Measurements from ENCODE around the gene GLI1.
A peak's percentile ranks its signal among the peaks of the same experiment; 100 is the strongest.
"Not testable (repeated sequence)": the region's sequence is repeated elsewhere in the genome, so short reads cannot be mapped to it uniquely, and the experiment has no call there.

The GLI1 gene

DNA sequence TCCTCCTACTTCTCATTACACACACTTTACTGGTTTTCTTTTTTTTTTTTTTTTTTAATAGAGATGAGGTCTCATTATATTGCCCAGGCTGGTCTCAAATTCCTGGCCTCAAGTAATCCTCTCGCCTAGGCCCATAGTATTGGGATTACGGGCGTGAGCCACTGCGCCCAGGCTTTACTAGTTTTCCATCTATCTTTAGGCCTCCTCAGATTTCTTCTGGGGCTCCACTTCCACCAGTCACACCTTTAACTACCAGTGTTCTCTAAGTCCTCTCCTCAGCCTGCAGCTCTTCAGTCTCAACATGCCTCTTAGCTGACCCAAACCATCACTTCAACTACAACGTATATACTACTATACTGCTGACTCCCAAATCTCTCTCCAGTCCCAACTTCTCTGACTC lies 39.1 kb upstream of the GLI1 start:
- TF ChIP-seq GABPA (IDR thresholded peaks at IDR 0.05; ENCODE audit: low read depth) (no peak), SPI1 (IDR thresholded peaks at IDR 0.05; ENCODE audit: borderline replicate concordance, low read depth) (no peak), CTCF (IDR thresholded peaks at IDR 0.05; ENCODE audit: insufficient read depth, low read length) (no peak), REST (IDR thresholded peaks at IDR 0.05; ENCODE audit: insufficient replicate concordance, low read depth) (no peak), POLR2AphosphoS5 (IDR thresholded peaks at IDR 0.05; ENCODE audit: low read depth) (no peak)
- Histone ChIP-seq H3K4me3 (replicated peaks; ENCODE audit: insufficient read depth, low read length) (no peak overlapping the region), H3K27me3 (ENCODE audit: insufficient read depth, poor library complexity, severe bottlenecking) (no peaks in the 10 kb centered on the region), H3K27ac (replicated peaks) (no peak overlapping the region)
- no peak for DNase-seq (ENCODE audit: low read depth in 1 of 2, low spot score in 1 of 2)

- DNase-seq (ENCODE audit: low read depth in 1 of 2, low spot score in 1 of 2); H3K27ac ChIP-seq (replicated peaks): not testable (repeated sequence)
These were observed 32.6 kb upstream of the GLI1 start for GRCh38 chr12:57426948-57427347.

DNA sequence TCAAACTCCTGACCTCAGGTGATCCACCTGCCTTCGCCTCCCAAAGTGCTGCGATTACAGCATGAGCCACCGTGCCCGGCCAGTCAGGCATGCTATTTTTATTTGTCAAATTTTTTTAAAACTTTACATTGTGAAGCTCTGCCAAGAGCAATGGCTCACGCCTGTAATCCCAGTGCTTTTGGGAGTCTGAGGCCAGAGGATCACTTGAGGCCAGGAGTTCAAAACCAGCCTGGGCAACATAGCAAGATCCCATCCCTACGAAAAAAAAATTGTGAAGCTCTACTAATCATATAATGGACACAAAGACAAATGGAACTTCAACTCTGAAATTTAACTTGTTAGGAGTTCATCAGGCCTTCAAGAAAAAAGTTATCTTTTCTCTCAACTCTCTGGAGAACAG lies 30.6 kb upstream of the GLI1 start:
- no peak for TF ChIP-seq GABPA (IDR thresholded peaks at IDR 0.05; ENCODE audit: low read depth)
- no peak for TF ChIP-seq CTCF (IDR thresholded peaks at IDR 0.05; ENCODE audit: insufficient read depth, low read length)
- TF ChIP-seq POLR2AphosphoS5 (IDR thresholded peaks at IDR 0.05; ENCODE audit: low read depth), result no peak
- no peak for TF ChIP-seq SPI1 (IDR thresholded peaks at IDR 0.05; ENCODE audit: borderline replicate concordance, low read depth)
- TF ChIP-seq REST (IDR thresholded peaks at IDR 0.05; ENCODE audit: insufficient replicate concordance, low read depth), result no peak
- Histone ChIP-seq H3K4me3 (replicated peaks; ENCODE audit: insufficient read depth, low read length) (no peak overlapping the region), H3K27ac (replicated peaks) (peak overlapping the region; percentile 89), H3K27me3 (ENCODE audit: insufficient read depth, poor library complexity, severe bottlenecking) (no peaks in the 10 kb centered on the region)
- DNase-seq (ENCODE audit: low read depth in 1 of 2, low spot score in 1 of 2), result no peak

More at GRCh38 chr12:57426948-57427347, 32.6 kb upstream of the GLI1 start:
- not testable (repeated sequence) for H3K4me3 ChIP-seq (replicated peaks; ENCODE audit: insufficient read depth, low read length); H3K27me3 ChIP-seq (ENCODE audit: insufficient read depth, poor library complexity, severe bottlenecking)

DNA sequence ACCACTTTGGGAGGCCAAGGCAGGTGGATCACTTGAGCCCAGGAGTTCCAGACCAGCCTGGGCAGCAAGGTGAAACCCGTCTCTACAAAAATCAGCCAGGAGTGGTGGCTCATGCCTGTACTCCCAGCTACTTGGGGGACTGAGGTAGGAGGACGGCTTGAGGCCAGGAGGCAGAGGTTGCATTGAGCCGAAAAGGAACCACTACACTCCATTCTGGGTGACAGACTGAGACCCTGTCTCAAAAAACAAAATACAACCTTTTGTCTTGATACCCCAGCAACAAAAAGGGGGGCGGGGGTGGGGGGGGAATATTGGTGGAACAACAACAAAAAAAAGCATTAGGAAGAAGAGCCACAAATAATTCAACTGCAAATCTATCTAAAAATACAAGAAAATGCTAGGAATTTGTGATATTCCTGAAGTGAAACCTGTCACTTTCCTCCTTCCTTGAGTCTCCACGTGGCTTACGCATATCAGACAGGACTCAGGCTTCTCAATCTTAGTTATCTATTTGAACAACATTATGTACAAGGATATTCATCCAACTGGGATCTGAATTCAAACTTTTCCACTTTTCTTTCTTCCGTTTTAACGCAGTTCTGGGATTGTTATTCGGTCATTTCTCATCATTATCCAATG lies 30.0 kb upstream of the GLI1 start:
- no peaks in the 10 kb centered on the region for H3K27me3 ChIP-seq (ENCODE audit: insufficient read depth, poor library complexity, severe bottlenecking)
- H3K27ac ChIP-seq (replicated peaks), result peak overlapping the region; percentile 89
- TF ChIP-seq POLR2AphosphoS5 (IDR thresholded peaks at IDR 0.05; ENCODE audit: low read depth) (no peak), CTCF (IDR thresholded peaks at IDR 0.05; ENCODE audit: insufficient read depth, low read length) (no peak), REST (IDR thresholded peaks at IDR 0.05; ENCODE audit: insufficient replicate concordance, low read depth) (no peak), SPI1 (IDR thresholded peaks at IDR 0.05; ENCODE audit: borderline replicate concordance, low read depth) (no peak), GABPA (IDR thresholded peaks at IDR 0.05; ENCODE audit: low read depth) (no peak)
- no peak for DNase-seq (ENCODE audit: low read depth in 1 of 2, low spot score in 1 of 2)
- peak overlapping the region; percentile 58 for H3K4me3 ChIP-seq (replicated peaks; ENCODE audit: insufficient read depth, low read length)
